Measurements from ENCODE around the gene ZRANB3.
"Not testable (repeated sequence)": the region's sequence is repeated elsewhere in the genome, so short reads cannot be mapped to it uniquely, and the experiment has no call there.

The ZRANB3 gene

DNA sequence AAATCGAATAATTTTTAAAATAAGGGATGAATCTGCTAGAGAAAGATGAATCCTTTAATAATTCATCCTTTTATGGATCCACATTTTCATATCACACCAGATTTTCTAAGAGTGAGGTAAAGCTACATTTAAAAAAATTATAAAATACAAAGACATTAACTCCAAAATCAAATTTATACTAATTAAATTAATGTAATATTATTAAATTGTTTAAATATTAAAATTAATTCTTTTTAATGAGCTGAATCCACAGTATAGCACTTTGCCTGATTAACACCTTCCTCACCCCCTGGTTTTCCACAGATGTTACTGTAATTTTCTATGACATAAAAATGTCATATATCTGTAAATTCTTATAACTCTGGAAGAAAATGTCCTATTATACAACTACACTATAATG, 26.2 kb downstream of the ZRANB3 start:
- TF ChIP-seq, protein P1, sequence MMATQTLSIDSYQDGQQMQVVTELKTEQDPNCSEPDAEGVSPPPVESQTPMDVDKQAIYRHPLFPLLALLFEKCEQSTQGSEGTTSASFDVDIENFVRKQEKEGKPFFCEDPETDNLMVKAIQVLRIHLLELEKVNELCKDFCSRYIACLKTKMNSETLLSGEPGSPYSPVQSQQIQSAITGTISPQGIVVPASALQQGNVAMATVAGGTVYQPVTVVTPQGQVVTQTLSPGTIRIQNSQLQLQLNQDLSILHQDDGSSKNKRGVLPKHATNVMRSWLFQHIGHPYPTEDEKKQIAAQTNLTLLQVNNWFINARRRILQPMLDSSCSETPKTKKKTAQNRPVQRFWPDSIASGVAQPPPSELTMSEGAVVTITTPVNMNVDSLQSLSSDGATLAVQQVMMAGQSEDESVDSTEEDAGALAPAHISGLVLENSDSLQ (IDR thresholded peaks at IDR 0.05), result no peak
- TF ChIP-seq BHLHE40 (IDR thresholded peaks at IDR 0.05; ENCODE audit: borderline replicate concordance) (no peak), FOXK2 (IDR thresholded peaks at IDR 0.05) (no peak), LEF1 (IDR thresholded peaks at IDR 0.05; ENCODE audit: borderline replicate concordance) (no peak)
- no peak for DNase-seq (ENCODE audit: extremely low spot score)
- POLR2A ChIA-PET, result no interaction called here
- CTCF ChIA-PET, result no interaction called here

DNA sequence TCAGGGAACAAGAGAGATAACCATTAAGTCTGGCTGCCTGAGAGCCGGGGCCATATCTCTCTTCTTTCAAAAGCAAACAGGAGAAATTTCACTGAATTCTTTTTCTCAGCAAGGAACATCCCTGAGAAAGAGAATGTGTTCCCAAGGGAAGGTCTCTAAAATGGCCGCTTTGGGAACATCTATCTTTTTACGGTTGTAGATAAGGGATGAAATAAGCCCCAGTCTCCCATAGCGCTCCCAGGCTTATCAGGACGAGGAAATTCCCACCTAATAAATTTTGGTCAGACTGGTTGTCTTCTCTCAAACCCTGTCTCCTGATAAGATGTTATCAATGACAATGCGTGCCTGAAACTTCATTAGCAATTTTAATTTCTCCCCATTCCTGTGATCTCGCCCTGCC, 32.4 kb downstream of the ZRANB3 start:
- CTCF ChIA-PET; POLR2A ChIA-PET; DNase-seq (ENCODE audit: extremely low spot score): not testable (repeated sequence)

DNA sequence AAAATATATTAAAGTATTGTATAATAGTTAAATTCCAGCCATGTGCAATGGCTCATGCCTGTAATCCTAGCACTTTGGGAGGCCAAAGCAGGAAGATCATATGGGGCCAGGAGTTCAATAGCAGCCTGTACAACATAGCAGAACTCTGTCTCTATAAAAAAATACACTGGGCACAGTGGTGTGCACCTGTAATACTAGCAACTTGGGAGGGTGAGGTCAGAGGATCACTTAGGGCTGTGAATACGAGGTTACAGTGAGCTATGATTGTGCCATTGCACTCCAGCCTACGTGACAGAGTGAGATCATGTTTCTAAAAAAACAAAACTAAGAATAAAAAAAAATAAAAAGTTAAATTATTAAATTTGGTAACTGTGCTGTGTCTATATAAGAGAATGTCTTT, 36.1 kb downstream of the ZRANB3 start:
- TF ChIP-seq LEF1 (IDR thresholded peaks at IDR 0.05; ENCODE audit: borderline replicate concordance) (no peak), FOXK2 (IDR thresholded peaks at IDR 0.05) (no peak), ARNT (IDR thresholded peaks at IDR 0.05) (no peak), BHLHE40 (IDR thresholded peaks at IDR 0.05; ENCODE audit: borderline replicate concordance) (no peak), TARDBP (IDR thresholded peaks at IDR 0.05) (no peak), L3MBTL2 (conservative IDR thresholded peaks at IDR 0.05) (no peak), NFRKB (IDR thresholded peaks at IDR 0.05) (no peak), HDGF (IDR thresholded peaks at IDR 0.05; ENCODE audit: borderline replicate concordance) (no peak), SP1 (IDR thresholded peaks at IDR 0.05) (no peak), ZNF384 (IDR thresholded peaks at IDR 0.05) (no peak), SUZ12 (IDR thresholded peaks at IDR 0.05) (no peak), FOXA1 (IDR thresholded peaks at IDR 0.05) (no peak), FOXM1 (IDR thresholded peaks at IDR 0.05; ENCODE audit: borderline replicate concordance) (no peak), ELF4 (IDR thresholded peaks at IDR 0.05) (no peak), CTBP1 (IDR thresholded peaks at IDR 0.05; ENCODE audit: borderline replicate concordance) (no peak)
- TF ChIP-seq, protein P1 (IDR thresholded peaks at IDR 0.05), result no peak
- ChIA-PET POLR2A (no interaction called here), CTCF (no interaction called here)
- DNase-seq (ENCODE audit: extremely low spot score), result no peak

DNA sequence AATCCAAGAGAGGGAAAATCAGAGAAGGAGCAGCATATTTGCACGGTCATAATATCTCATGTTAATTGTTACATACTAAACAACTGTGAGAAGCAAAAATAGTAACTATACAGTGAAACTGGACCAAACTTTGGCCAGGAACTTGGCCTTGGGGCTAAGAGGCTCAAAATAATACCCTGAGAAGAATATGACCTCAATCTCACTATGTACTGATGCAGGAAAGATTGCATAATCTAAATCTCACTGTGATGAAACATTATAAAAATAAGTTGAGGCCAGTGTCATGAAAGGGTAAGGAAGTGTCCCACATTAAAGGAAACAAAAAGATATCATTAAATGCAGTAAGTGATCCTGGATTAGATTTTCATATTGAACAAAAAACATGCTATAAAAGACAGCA, 36.5 kb downstream of the ZRANB3 start:
- CTCF ChIA-PET, result no interaction called here
- TF ChIP-seq ZNF384 (IDR thresholded peaks at IDR 0.05), result no peak
- no peak for TF ChIP-seq SUZ12 (IDR thresholded peaks at IDR 0.05)
- TF ChIP-seq NFRKB (IDR thresholded peaks at IDR 0.05), result no peak
- TF ChIP-seq L3MBTL2 (conservative IDR thresholded peaks at IDR 0.05), result no peak
- TF ChIP-seq HDGF (IDR thresholded peaks at IDR 0.05; ENCODE audit: borderline replicate concordance), result no peak
- no peak for TF ChIP-seq CTBP1 (IDR thresholded peaks at IDR 0.05; ENCODE audit: borderline replicate concordance)
- TF ChIP-seq LEF1 (IDR thresholded peaks at IDR 0.05; ENCODE audit: borderline replicate concordance), result no peak
- TF ChIP-seq TARDBP (IDR thresholded peaks at IDR 0.05), result no peak
- no peak for TF ChIP-seq FOXM1 (IDR thresholded peaks at IDR 0.05; ENCODE audit: borderline replicate concordance)
- TF ChIP-seq FOXK2 (IDR thresholded peaks at IDR 0.05), result no peak
- no peak for TF ChIP-seq BHLHE40 (IDR thresholded peaks at IDR 0.05; ENCODE audit: borderline replicate concordance)
- TF ChIP-seq SP1 (IDR thresholded peaks at IDR 0.05), result no peak
- no peak for TF ChIP-seq ELF4 (IDR thresholded peaks at IDR 0.05)
- no peak for TF ChIP-seq ARNT (IDR thresholded peaks at IDR 0.05)
- TF ChIP-seq FOXA1 (IDR thresholded peaks at IDR 0.05), result no peak
- no peak for DNase-seq (ENCODE audit: extremely low spot score)
- POLR2A ChIA-PET, result no interaction called here

DNA sequence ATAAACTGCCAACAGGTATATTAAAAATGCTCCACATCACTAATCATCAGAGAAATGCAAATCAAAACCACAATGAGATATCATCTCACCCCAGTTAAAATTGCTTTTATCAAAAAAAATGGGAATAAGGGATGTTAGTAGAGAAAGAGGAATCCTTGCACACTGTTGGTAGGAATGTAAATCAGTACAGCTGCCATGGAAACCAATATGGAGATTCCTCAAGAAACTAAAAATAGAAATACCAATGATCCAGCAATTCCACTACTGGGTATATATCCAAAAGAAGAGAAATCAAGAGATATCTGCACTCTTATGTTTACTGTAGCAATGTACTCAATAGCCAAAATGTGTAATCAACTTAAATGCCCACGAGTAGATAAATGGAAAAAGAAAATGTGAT, 40.6 kb downstream of the ZRANB3 start:
- DNase-seq (ENCODE audit: extremely low spot score), result no peak
- CTCF ChIA-PET, result no interaction called here
- TF ChIP-seq L3MBTL2 (conservative IDR thresholded peaks at IDR 0.05) (no peak), SP1 (IDR thresholded peaks at IDR 0.05) (no peak), CTBP1 (IDR thresholded peaks at IDR 0.05; ENCODE audit: borderline replicate concordance) (no peak), SUZ12 (IDR thresholded peaks at IDR 0.05) (no peak), FOXK2 (IDR thresholded peaks at IDR 0.05) (no peak), ARNT (IDR thresholded peaks at IDR 0.05) (no peak), FOXA1 (IDR thresholded peaks at IDR 0.05) (no peak), NFRKB (IDR thresholded peaks at IDR 0.05) (no peak), HDGF (IDR thresholded peaks at IDR 0.05; ENCODE audit: borderline replicate concordance) (no peak), BHLHE40 (IDR thresholded peaks at IDR 0.05; ENCODE audit: borderline replicate concordance) (no peak), TARDBP (IDR thresholded peaks at IDR 0.05) (no peak), FOXM1 (IDR thresholded peaks at IDR 0.05; ENCODE audit: borderline replicate concordance) (no peak), ZNF384 (IDR thresholded peaks at IDR 0.05) (no peak), LEF1 (IDR thresholded peaks at IDR 0.05; ENCODE audit: borderline replicate concordance) (no peak), ELF4 (IDR thresholded peaks at IDR 0.05) (no peak)
- TF ChIP-seq, protein P1 (IDR thresholded peaks at IDR 0.05), result no peak
- POLR2A ChIA-PET, result no interaction called here

DNA sequence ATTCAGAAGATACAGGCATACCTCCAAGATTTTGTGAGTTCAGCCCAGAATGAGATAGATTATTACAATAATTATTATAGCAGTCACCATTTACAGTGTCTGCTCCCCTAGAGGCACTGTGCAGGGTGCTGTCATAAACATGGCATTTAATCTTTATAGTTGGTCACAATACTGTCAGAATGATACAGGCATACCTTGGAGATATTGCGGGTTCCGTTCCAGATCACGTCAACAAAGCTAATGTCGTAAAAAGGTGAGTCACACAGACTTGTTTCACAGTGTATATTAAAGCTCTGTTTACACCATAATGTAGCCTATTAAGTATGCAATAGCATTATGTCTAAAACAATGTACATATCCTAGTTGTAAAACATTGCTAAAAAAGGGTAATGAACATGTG, 45.6 kb downstream of the ZRANB3 start:
- ChIA-PET POLR2A (no interaction called here), CTCF (interaction anchor here (0.6 kb wide), 1 partner anchor 242 kb away, joined by 3 read pairs; no protein-coding TSS in a partner anchor)
- TF ChIP-seq FOXK2 (IDR thresholded peaks at IDR 0.05), result no peak
- TF ChIP-seq L3MBTL2 (conservative IDR thresholded peaks at IDR 0.05), result no peak
- TF ChIP-seq ZNF384 (IDR thresholded peaks at IDR 0.05), result no peak
- no peak for TF ChIP-seq SUZ12 (IDR thresholded peaks at IDR 0.05)
- no peak for TF ChIP-seq BHLHE40 (IDR thresholded peaks at IDR 0.05; ENCODE audit: borderline replicate concordance)
- TF ChIP-seq, protein P1 (IDR thresholded peaks at IDR 0.05), result no peak
- no peak for TF ChIP-seq NFRKB (IDR thresholded peaks at IDR 0.05)
- no peak for TF ChIP-seq HDGF (IDR thresholded peaks at IDR 0.05; ENCODE audit: borderline replicate concordance)
- TF ChIP-seq CTBP1 (IDR thresholded peaks at IDR 0.05; ENCODE audit: borderline replicate concordance), result no peak
- TF ChIP-seq SP1 (IDR thresholded peaks at IDR 0.05), result no peak
- DNase-seq (ENCODE audit: extremely low spot score), result no peak

Data from HEK293T (cell line).